H9 (cell line): ENCODE data around the gene CLK2. TPM values are rescaled to one million over a fixed set of nuclear protein-coding genes. Genes with fewer than 3 reads are reported as not detected.
"Not testable (repeated sequence)": the region's sequence is repeated elsewhere in the genome, so short reads cannot be mapped to it uniquely, and the experiment has no call there.

ENCODE experiments used
- DNase-seq: peaks from one replicate; pipeline ENCODE4 v3.0.0-alpha.2; 2017
- H2AFZ ChIP-seq: one replicate; pipeline ENCODE4 v1.6.1; 2013; ENCODE audit warnings: mild to moderate bottlenecking, low read length, control low read depth, moderate library complexity
- H2AK5ac ChIP-seq: 2 replicates; pipeline ENCODE4 v1.6.1; 2013; ENCODE audit warnings: low read length, control low read depth, mixed read lengths; ENCODE audit not compliant: insufficient read length
- H2BK120ac ChIP-seq: one replicate; pipeline ENCODE4 v1.6.1; 2013; ENCODE audit warnings: low read depth, mild to moderate bottlenecking, low read length, control low read depth, inconsistent platforms; ENCODE audit not compliant: poor library complexity, severe bottlenecking
- H2BK12ac ChIP-seq: 2 replicates; pipeline ENCODE4 v1.6.1; 2013; ENCODE audit warnings: low read length, control low read depth, mixed read lengths, low read depth; ENCODE audit not compliant: insufficient read length
- H2BK15ac ChIP-seq: 2 replicates; pipeline ENCODE4 v1.6.1; 2013; ENCODE audit warnings: low read depth, low read length, control low read depth
- H2BK20ac ChIP-seq: one replicate; pipeline ENCODE4 v1.6.1; 2013; ENCODE audit warnings: low read depth, mild to moderate bottlenecking, low read length, control low read depth, inconsistent platforms; ENCODE audit not compliant: poor library complexity, severe bottlenecking
- H2BK5ac ChIP-seq: 2 replicates; pipeline ENCODE4 v1.6.1; 2013; ENCODE audit warnings: low read length, control low read depth, mixed read lengths; ENCODE audit not compliant: insufficient read length
- H3K14ac ChIP-seq: 2 replicates; pipeline ENCODE4 v1.6.1; 2013; ENCODE audit warnings: low read length, control low read depth; ENCODE audit not compliant: insufficient read depth
- H3K18ac ChIP-seq: 2 replicates; pipeline ENCODE4 v1.6.1; 2013; ENCODE audit warnings: low read depth, mild to moderate bottlenecking, mixed read lengths, low read length, control low read depth; ENCODE audit not compliant: insufficient read length
- H3K23ac ChIP-seq: 2 replicates; pipeline ENCODE4 v1.6.1; 2013; ENCODE audit warnings: low read length, control low read depth, mixed read lengths, low read depth; ENCODE audit not compliant: insufficient read length
- H3K23me2 ChIP-seq: 2 replicates; pipeline ENCODE4 v1.6.1; 2013; ENCODE audit warnings: low read depth, mild to moderate bottlenecking, mixed read lengths, low read length, control low read depth; ENCODE audit not compliant: insufficient read length, poor library complexity, severe bottlenecking
- H3K27ac ChIP-seq: 2 replicates; pipeline ENCODE4 v1.5.1; 2013; ENCODE audit warnings: low read length, control low read depth, mixed read lengths, low read depth; ENCODE audit not compliant: insufficient read length
- H3K27me3 ChIP-seq: 2 replicates; pipeline ENCODE4 v1.6.1; 2013; ENCODE audit warnings: low read length, control low read depth, inconsistent platforms; ENCODE audit not compliant: insufficient read depth
- H3K4ac ChIP-seq: 2 replicates; pipeline ENCODE4 v1.6.1; 2013; ENCODE audit warnings: low read depth, mild to moderate bottlenecking, control low read depth, inconsistent platforms, low read length, moderate library complexity
- H3K4me1 ChIP-seq: 2 replicates; pipeline ENCODE4 v1.6.1; 2013; ENCODE audit warnings: low read length, control low read depth, inconsistent platforms; ENCODE audit not compliant: insufficient read depth
- H3K4me2 ChIP-seq: 2 replicates; pipeline ENCODE4 v1.6.1; 2013; ENCODE audit warnings: low read length, control low read depth, mixed read lengths; ENCODE audit not compliant: insufficient read length, insufficient read depth
- H3K56ac ChIP-seq: 2 replicates; pipeline ENCODE4 v1.6.1; 2013; ENCODE audit warnings: low read depth, mild to moderate bottlenecking, mixed read lengths, low read length, control low read depth; ENCODE audit not compliant: insufficient read length
- H3K79me1 ChIP-seq: 2 replicates; pipeline ENCODE4 v1.6.1; 2013; ENCODE audit warnings: low read depth, mild to moderate bottlenecking, moderate library complexity, low read length, control low read depth, inconsistent platforms; ENCODE audit not compliant: insufficient read depth, poor library complexity, severe bottlenecking
- H3K79me2 ChIP-seq: 2 replicates; pipeline ENCODE4 v1.6.1; 2013; ENCODE audit warnings: low read length, control low read depth, inconsistent platforms; ENCODE audit not compliant: insufficient read depth
- H3K9ac ChIP-seq: 2 replicates; pipeline ENCODE4 v1.6.1; 2013; ENCODE audit warnings: low read length, control low read depth, mixed read lengths; ENCODE audit not compliant: insufficient read length; ENCODE audit errors: extremely low read depth
- H3K9me3 ChIP-seq: one replicate; pipeline ENCODE4 v1.6.1; 2013; ENCODE audit warnings: low read depth, low read length, inconsistent platforms; ENCODE audit not compliant: control insufficient read depth
- H3T11ph ChIP-seq: one replicate; pipeline ENCODE4 v1.6.1; 2013; ENCODE audit warnings: mild to moderate bottlenecking, low read length, control low read depth, inconsistent platforms
- H4K20me1 ChIP-seq: one replicate; pipeline ENCODE4 v1.6.1; 2013; ENCODE audit not compliant: control insufficient read depth, insufficient read length, insufficient read depth
- H4K5ac ChIP-seq: 2 replicates; pipeline ENCODE4 v1.6.1; 2013; ENCODE audit warnings: low read depth, mild to moderate bottlenecking, mixed read lengths, low read length, control low read depth; ENCODE audit not compliant: insufficient read length
- H4K8ac ChIP-seq: replicated peaks from 2 replicates; pipeline ENCODE4 v1.6.1; 2013; ENCODE audit warnings: low read length, control low read depth, mixed read lengths, low read depth; ENCODE audit not compliant: insufficient read length
- H4K91ac ChIP-seq: 2 replicates; pipeline ENCODE4 v1.6.1; 2013; ENCODE audit warnings: low read depth, mild to moderate bottlenecking, moderate library complexity, mixed read lengths, low read length, control low read depth; ENCODE audit not compliant: insufficient read length
- H3K27ac Mint-ChIP-seq, 3 experiments: 2 replicates in 2 of 3; 3 replicates in 1 of 3; pipeline ENCODE4 v1.8.0; 2020 to 2021; ENCODE audit warnings: mixed read lengths in 3 of 3, mild to moderate bottlenecking in 1 of 3, moderate library complexity in 1 of 3
- H3K27me3 Mint-ChIP-seq: 2 replicates; pipeline ENCODE4 v1.8.0; 2021; ENCODE audit warnings: low read depth, mild to moderate bottlenecking, moderate library complexity, mixed read lengths
- H3K36me3 Mint-ChIP-seq, 3 experiments: 2 replicates in 2 of 3; 3 replicates in 1 of 3; pipeline ENCODE4 v1.8.0; 2020 to 2021; ENCODE audit warnings: low read depth in 3 of 3, mixed read lengths in 3 of 3; ENCODE audit not compliant: insufficient read depth in 1 of 3
- H3K4me1 Mint-ChIP-seq, 2 experiments: 2 replicates each; pipeline ENCODE4 v1.8.0; 2020; ENCODE audit warnings: mixed read lengths in 2 of 2
- H3K4me3 Mint-ChIP-seq, 2 experiments: 2 replicates in 1 of 2; 3 replicates in 1 of 2; pipeline ENCODE4 v1.8.0; 2020 to 2021; ENCODE audit warnings: mild to moderate bottlenecking in 2 of 2, mixed read lengths in 2 of 2, moderate library complexity in 1 of 2
- H3K9me3 Mint-ChIP-seq, 2 experiments: 2 replicates in 1 of 2; 3 replicates in 1 of 2; pipeline ENCODE4 v1.8.0; 2020; ENCODE audit warnings: mild to moderate bottlenecking in 2 of 2, mixed read lengths in 2 of 2, moderate library complexity in 1 of 2
- CTCF ChIP-seq: fragments of 200-600 bp; sonication (generic); conservative IDR thresholded peaks from 3 replicates; pipeline ENCODE4 v1.8.0; 2021; ENCODE audit warnings: antibody characterized with exemption, mild to moderate bottlenecking
- WGBS: extraction: QIAGEN DNeasy Blood & Tissue Kit; methylation state at CpG from one replicate; pipeline ENCODE4 v1.1.7; 2013; ENCODE audit warnings: missing lambda C conversion rate, low lambda C conversion rate, mixed read lengths; ENCODE audit not compliant: insufficient read length; ENCODE audit errors: extremely low coverage; 5-methylcytosine and 5-hydroxymethylcytosine counted together
- total RNA-seq: library from RNA; stranded (reverse); gene quantifications from 2 replicates; pipeline ENCODE4 v1.2.1, GENCODE V29; 2021

The CLK2 gene
- total RNA-seq, 1 experiment from 2014 or later, result 77.5 TPM

GRCh38 chr1:155236451-155236850, 36.9 kb downstream of the CLK2 start:
- H3K4me1 Mint-ChIP-seq, result peaks cover 6 to 9% of the 10 kb centered on the region in 2 experiments
- no peak overlapping the region for H3K27ac ChIP-seq
- H3K36me3 Mint-ChIP-seq, result peaks cover 4 to 24% (median 22%) of the 10 kb centered on the region in 3 experiments; a peak in 6 of 7 replicates
- no peak overlapping the region for H3K4me3 Mint-ChIP-seq
- no peak overlapping the region for H2BK12ac ChIP-seq
- H3K4me1 ChIP-seq, result no peaks in the 10 kb centered on the region
- H3K9ac ChIP-seq, result no peak overlapping the region
- peak overlapping the region in 1 of 3 experiments; percentile 91; a peak in 1 of 7 replicates for H3K27ac Mint-ChIP-seq
- no peak overlapping the region for H3K56ac ChIP-seq
- no peak overlapping the region for H3K14ac ChIP-seq
- no peak overlapping the region for H3K23ac ChIP-seq
- no peak overlapping the region for H2BK20ac ChIP-seq
- no peak overlapping the region for H4K8ac ChIP-seq
- H3K4ac ChIP-seq, result no peak overlapping the region
- H3K18ac ChIP-seq, result no peak overlapping the region
- H2BK120ac ChIP-seq, result no peak overlapping the region
- WGBS, result no CpG with 5 or more reads among the region's 5 CpGs
- H3K4me2 ChIP-seq, result no peak overlapping the region
- no peaks in the 10 kb centered on the region for H3K79me1 ChIP-seq
- no peak overlapping the region for H4K91ac ChIP-seq
- no peaks in the 10 kb centered on the region for H3K23me2 ChIP-seq
- peaks cover 9% of the 10 kb centered on the region for H3K27me3 Mint-ChIP-seq
- no peak overlapping the region for H2BK15ac ChIP-seq
- H2AFZ ChIP-seq, result no peak overlapping the region
- no peak for DNase-seq
- no peaks in the 10 kb centered on the region for H4K20me1 ChIP-seq
- H3K9me3 Mint-ChIP-seq, result no peaks in the 10 kb centered on the region
- H3K9me3 ChIP-seq, result no peaks in the 10 kb centered on the region
- no peak for TF ChIP-seq CTCF
- no peak overlapping the region for H4K5ac ChIP-seq
- no peak overlapping the region for H2AK5ac ChIP-seq
- H3T11ph ChIP-seq, result no peak overlapping the region
- no peak overlapping the region for H2BK5ac ChIP-seq
- no peaks in the 10 kb centered on the region for H3K27me3 ChIP-seq
- H3K79me2 ChIP-seq, result no peaks in the 10 kb centered on the region

GRCh38 chr1:155235375-155235774, 37.9 kb downstream of the CLK2 start:
- H3K27me3 Mint-ChIP-seq, result peaks cover 20% of the 10 kb centered on the region
- not testable (repeated sequence) for H3K18ac ChIP-seq, H3K4me1 ChIP-seq, H2AFZ ChIP-seq, H3K79me2 ChIP-seq, H2BK15ac ChIP-seq, H2AK5ac ChIP-seq, H3K9ac ChIP-seq, H3K4me1 Mint-ChIP-seq, H3K27ac ChIP-seq, H3K23ac ChIP-seq, H3K9me3 ChIP-seq, H4K8ac ChIP-seq, H3K23me2 ChIP-seq, H4K91ac ChIP-seq, H3K56ac ChIP-seq, H3K4me2 ChIP-seq, H3K9me3 Mint-ChIP-seq, DNase-seq, H3K14ac ChIP-seq, H4K5ac ChIP-seq, H2BK5ac ChIP-seq, H3K27me3 ChIP-seq, H3K79me1 ChIP-seq, H3T11ph ChIP-seq, H3K4ac ChIP-seq, H2BK120ac ChIP-seq, H4K20me1 ChIP-seq, H3K4me3 Mint-ChIP-seq, H3K27ac Mint-ChIP-seq, H2BK12ac ChIP-seq, H2BK20ac ChIP-seq
- WGBS, result no CpG with 5 or more reads among the region's 9 CpGs
- H3K36me3 Mint-ChIP-seq, result peaks cover 4 to 24% (median 22%) of the 10 kb centered on the region in 3 experiments; a peak in 6 of 7 replicates
